ENCODE measurements around the gene TRIP12. TPM values are rescaled to one million over a fixed set of nuclear protein-coding genes. Genes with fewer than 3 reads are reported as not detected.
"Not testable (repeated sequence)": the region's sequence is repeated elsewhere in the genome, so short reads cannot be mapped to it uniquely, and the experiment has no call there.

TRIP12 gene
- total RNA-seq, 1 donor from 2014 or later, result 258 TPM

GRCh38 chr2:229920011-229920641 lies 1.7 kb downstream of the TRIP12 start:
- no peak for DNase-seq (ENCODE audit: low read depth, low spot score)

- DNase-seq (ENCODE audit: low read depth, low spot score), result no peak
Measured at GRCh38 chr2:229917793-229918192, 4.0 kb downstream of the TRIP12 start.

GRCh38 chr2:229914171-229914570 lies 7.6 kb downstream of the TRIP12 start:
- DNase-seq (ENCODE audit: low read depth, low spot score), result no peak

GRCh38 chr2:229910832-229911412 lies 10.9 kb downstream of the TRIP12 start:
- DNase-seq (ENCODE audit: low read depth, low spot score), result no peak

- DNase-seq (ENCODE audit: low read depth, low spot score), result no peak
Measured at GRCh38 chr2:229910147-229910831, 11.5 kb downstream of the TRIP12 start.

GRCh38 chr2:229909090-229909489 lies 12.7 kb downstream of the TRIP12 start:
- DNase-seq (ENCODE audit: low read depth, low spot score), result no peak

GRCh38 chr2:229905601-229906000 lies 16.2 kb downstream of the TRIP12 start:
- DNase-seq (ENCODE audit: low read depth, low spot score), result no peak

GRCh38 chr2:229903037-229903436 lies 18.8 kb downstream of the TRIP12 start:
- DNase-seq (ENCODE audit: low read depth, low spot score), result no peak

GRCh38 chr2:229901819-229902218 lies 20.0 kb downstream of the TRIP12 start:
- DNase-seq (ENCODE audit: low read depth, low spot score), result no peak

- DNase-seq (ENCODE audit: low read depth, low spot score), result not testable (repeated sequence)
Measured at GRCh38 chr2:229900514-229900913, 21.3 kb downstream of the TRIP12 start.

- no peak for DNase-seq (ENCODE audit: low read depth, low spot score)
Measured at GRCh38 chr2:229900012-229900411, 21.8 kb downstream of the TRIP12 start.

GRCh38 chr2:229899604-229900003 lies 22.2 kb downstream of the TRIP12 start:
- no peak for DNase-seq (ENCODE audit: low read depth, low spot score)

- no peak for DNase-seq (ENCODE audit: low read depth, low spot score)
Measured at GRCh38 chr2:229896857-229897256, 25.0 kb downstream of the TRIP12 start.

GRCh38 chr2:229889023-229889422 lies 32.8 kb downstream of the TRIP12 start:
- DNase-seq (ENCODE audit: low read depth, low spot score), result no peak

GRCh38 chr2:229888031-229888430 lies 33.8 kb downstream of the TRIP12 start:
- no peak for DNase-seq (ENCODE audit: low read depth, low spot score)

- no peak for DNase-seq (ENCODE audit: low read depth, low spot score)
Measured at GRCh38 chr2:229887441-229887840, 34.4 kb downstream of the TRIP12 start.

GRCh38 chr2:229884775-229885699 lies 36.8 kb downstream of the TRIP12 start:
- DNase-seq (ENCODE audit: low read depth, low spot score), result no peak

GRCh38 chr2:229882583-229882982 lies 39.2 kb downstream of the TRIP12 start:
- no peak for DNase-seq (ENCODE audit: low read depth, low spot score)

GRCh38 chr2:229880892-229881586 lies 40.8 kb downstream of the TRIP12 start:
- no peak for DNase-seq (ENCODE audit: low read depth, low spot score)

GRCh38 chr2:229879191-229879950 lies 42.4 kb downstream of the TRIP12 start:
- no peak for DNase-seq (ENCODE audit: low read depth, low spot score)

All from pulmonary artery endothelial cell (primary cell).